ENCODE measurements around the gene NMB. TPM values are rescaled to one million over a fixed set of nuclear protein-coding genes. Genes with fewer than 3 reads are reported as not detected.
"Not testable (repeated sequence)": the region's sequence is repeated elsewhere in the genome, so short reads cannot be mapped to it uniquely, and the experiment has no call there.

Gene NMB
- 1.5 TPM for polyA plus RNA-seq (ENCODE audit: insufficient read length)

- peak; percentile 13 for DNase-seq (ENCODE audit: low read depth)
Measured at GRCh38 chr15:84658080-84658787, at the start of gene NMB. TSS of gene NMB (minus strand) at chr15:84658199. CDS start at chr15:84658152, 47 bp downstream.

GRCh38 chr15:84703808-84704207 is 45.8 kb upstream of the NMB start:
- no peak for DNase-seq (ENCODE audit: low read depth)

- DNase-seq (ENCODE audit: low read depth) = no peak
Measured at GRCh38 chr15:84702961-84703482, 45.0 kb upstream of the NMB start.

GRCh38 chr15:84699538-84700191 is 41.7 kb upstream of the NMB start:
- no peak for DNase-seq (ENCODE audit: low read depth)

GRCh38 chr15:84697236-84697990 is 39.4 kb upstream of the NMB start:
- DNase-seq (ENCODE audit: low read depth) = no peak

- DNase-seq (ENCODE audit: low read depth) = no peak
Measured at GRCh38 chr15:84696757-84697156, 38.8 kb upstream of the NMB start.

GRCh38 chr15:84690342-84690741 is 32.3 kb upstream of the NMB start:
- DNase-seq (ENCODE audit: low read depth) = no peak

- no peak for DNase-seq (ENCODE audit: low read depth)
Measured at GRCh38 chr15:84689858-84690257, 31.9 kb upstream of the NMB start.

GRCh38 chr15:84686446-84686845 is 28.4 kb upstream of the NMB start:
- not testable (repeated sequence) for DNase-seq (ENCODE audit: low read depth)

GRCh38 chr15:84685304-84685703 is 27.3 kb upstream of the NMB start:
- DNase-seq (ENCODE audit: low read depth) = no peak

- no peak for DNase-seq (ENCODE audit: low read depth)
Measured at GRCh38 chr15:84684092-84684491, 26.1 kb upstream of the NMB start.

GRCh38 chr15:84681831-84682230 is 23.8 kb upstream of the NMB start:
- DNase-seq (ENCODE audit: low read depth) = no peak

GRCh38 chr15:84671211-84671610 is 13.2 kb upstream of the NMB start:
- DNase-seq (ENCODE audit: low read depth) = no peak

GRCh38 chr15:84669726-84670125 is 11.7 kb upstream of the NMB start:
- DNase-seq (ENCODE audit: low read depth) = no peak

GRCh38 chr15:84668221-84668982 is 10.4 kb upstream of the NMB start:
- DNase-seq (ENCODE audit: low read depth) = no peak

- DNase-seq (ENCODE audit: low read depth) = no peak
Measured at GRCh38 chr15:84666373-84666772, 8.4 kb upstream of the NMB start.

GRCh38 chr15:84661001-84661400 is 3.0 kb upstream of the NMB start:
- no peak for DNase-seq (ENCODE audit: low read depth)

GRCh38 chr15:84659904-84660781 is 2.1 kb upstream of the NMB start:
- DNase-seq (ENCODE audit: low read depth) = no peak

- no peak for DNase-seq (ENCODE audit: low read depth)
Measured at GRCh38 chr15:84658788-84659411, 901 bp upstream of the NMB start.

- DNase-seq (ENCODE audit: low read depth) = no peak
Measured at GRCh38 chr15:84657748-84658079, 285 bp downstream of the NMB start.
